K562 (cell line): ENCODE results near the gene GARNL3. TPM values are rescaled to one million over a fixed set of nuclear protein-coding genes. Genes with fewer than 3 reads are reported as not detected.

Experiments
- ADNP ChIP-seq: fragments of 200-800 bp; sonication (Bioruptor generic); IDR thresholded peaks from 2 replicates; pipeline ENCODE4 v1.6.1; 2016; ENCODE audit warnings: missing genetic modification characterization, missing compliant biosample characterization
- DEAF1 ChIP-seq: fragments of 450-650 bp; formaldehyde crosslinking; IDR thresholded peaks from 2 replicates; pipeline ENCODE4 v1.4.0; 2020; ENCODE audit warnings: mild to moderate bottlenecking, moderate library complexity
- ETV1 ChIP-seq: fragments of 450-650 bp; conservative IDR thresholded peaks from 2 replicates; pipeline ENCODE4 v1.6.1; 2016; ENCODE audit warnings: missing genetic modification characterization, control low read depth, low read depth, missing compliant biosample characterization
- HDGF ChIP-seq: fragments of 450-650 bp; IDR thresholded peaks from 2 replicates; pipeline ENCODE4 v1.6.1; 2016
- MAZ ChIP-seq, 2 experiments: fragments of 450-650 bp in 1 of 2; sonication (generic) in 1 of 2; formaldehyde crosslinking; IDR thresholded peaks in 1 of 2; conservative IDR thresholded peaks in 1 of 2; 2 replicates each; pipeline versions ENCODE4 v1.4.0 to v1.5.0; 2020; ENCODE audit warnings: mild to moderate bottlenecking in 1 of 2, missing genetic modification reagents in 1 of 2
- NR1H2 ChIP-seq: sonication (generic); formaldehyde crosslinking; IDR thresholded peaks from 2 replicates; pipeline ENCODE4 v1.4.0; 2020; ENCODE audit warnings: mild to moderate bottlenecking, missing genetic modification reagents
- PHB2 ChIP-seq: fragments of 450-650 bp; IDR thresholded peaks from 2 replicates; pipeline ENCODE4 v1.6.1; 2017; ENCODE audit warnings: low read depth
- PHF21A ChIP-seq: fragments of 450-650 bp; IDR thresholded peaks from 2 replicates; pipeline ENCODE4 v1.6.1; 2017; ENCODE audit warnings: low read depth, borderline replicate concordance
- SMARCC2 ChIP-seq: fragments of 450-650 bp; IDR thresholded peaks from 2 replicates; pipeline ENCODE4 v1.6.1; 2017; ENCODE audit warnings: antibody characterized with exemption, moderate library complexity, mild to moderate bottlenecking, low read depth
- SRSF9 ChIP-seq: fragments of 200-400 bp; formaldehyde crosslinking; IDR thresholded peaks from 2 replicates; pipeline ENCODE4 v1.6.1; 2017; ENCODE audit warnings: low read depth, low read length, borderline replicate concordance
- ZNF407 ChIP-seq: fragments of 450-650 bp; IDR thresholded peaks from 2 replicates; pipeline ENCODE4 v1.6.1; 2016; ENCODE audit warnings: low read depth
- ZNF76 ChIP-seq: fragments of 250-450 bp; sonication (Bioruptor Pico); IDR thresholded peaks from 2 replicates; pipeline ENCODE4 v1.4.0; 2020; ENCODE audit warnings: mild to moderate bottlenecking, moderate library complexity, borderline replicate concordance
- polyA plus RNA-seq, 8 experiments: library from polyadenylated mRNA; depleted of rRNA in 4 of 8; stranded (reverse) in 5 of 8; unstranded in 3 of 8; fragments of >200 nt; fragmentation: Nextera tagmentation in 2 of 8; fragmentation: Illumina TruSeq in 1 of 8; extraction: Ambion mirVana in 2 of 8; extraction: Trizol in 1 of 8; gene quantifications; 2 replicates each; pipeline versions ENCODE4 v1.2.1 to v1.2.3, GENCODE V29; 2011 to 2014; ENCODE audit warnings: inconsistent platforms in 1 of 8, missing spikeins in 1 of 8
- total RNA-seq, 7 experiments: library from RNA; depleted of rRNA in 6 of 7; stranded (reverse); fragments of >200 nt in 6 of 7; fragmentation: Illumina TruSeq in 2 of 7; extraction: Trizol in 2 of 7; gene quantifications; 2 replicates each; pipeline versions ENCODE4 v1.2.1 to v1.2.3, GENCODE V29; 2011 to 2021; ENCODE audit warnings: low replicate concordance in 1 of 7
- TF ChIP-seq, protein P1 (sequence below): sonication (generic); formaldehyde crosslinking; IDR thresholded peaks from 2 replicates; pipeline ENCODE4 v1.8.0; 2022; ENCODE audit warnings: missing genetic modification reagents, mild to moderate bottlenecking, borderline replicate concordance
- TF ChIP-seq, protein P2 (sequence below): sonication (generic); formaldehyde crosslinking; IDR thresholded peaks from 2 replicates; pipeline ENCODE4 v1.8.0; 2022; ENCODE audit warnings: mild to moderate bottlenecking, low read depth, missing genetic modification reagents

Gene GARNL3
- total and polyA plus RNA-seq, 9 of the 15 experiments (the other 6 are each of a cell fraction or from before 2014, with no cell fraction given): 0.35 to 2.7 (median 1.6) TPM

GRCh38 chr9:127423934-127424675, 159.5 kb downstream of the GARNL3 start, which contains the start of gene ZNF79 (continued):
- TF ChIP-seq, protein P1, sequence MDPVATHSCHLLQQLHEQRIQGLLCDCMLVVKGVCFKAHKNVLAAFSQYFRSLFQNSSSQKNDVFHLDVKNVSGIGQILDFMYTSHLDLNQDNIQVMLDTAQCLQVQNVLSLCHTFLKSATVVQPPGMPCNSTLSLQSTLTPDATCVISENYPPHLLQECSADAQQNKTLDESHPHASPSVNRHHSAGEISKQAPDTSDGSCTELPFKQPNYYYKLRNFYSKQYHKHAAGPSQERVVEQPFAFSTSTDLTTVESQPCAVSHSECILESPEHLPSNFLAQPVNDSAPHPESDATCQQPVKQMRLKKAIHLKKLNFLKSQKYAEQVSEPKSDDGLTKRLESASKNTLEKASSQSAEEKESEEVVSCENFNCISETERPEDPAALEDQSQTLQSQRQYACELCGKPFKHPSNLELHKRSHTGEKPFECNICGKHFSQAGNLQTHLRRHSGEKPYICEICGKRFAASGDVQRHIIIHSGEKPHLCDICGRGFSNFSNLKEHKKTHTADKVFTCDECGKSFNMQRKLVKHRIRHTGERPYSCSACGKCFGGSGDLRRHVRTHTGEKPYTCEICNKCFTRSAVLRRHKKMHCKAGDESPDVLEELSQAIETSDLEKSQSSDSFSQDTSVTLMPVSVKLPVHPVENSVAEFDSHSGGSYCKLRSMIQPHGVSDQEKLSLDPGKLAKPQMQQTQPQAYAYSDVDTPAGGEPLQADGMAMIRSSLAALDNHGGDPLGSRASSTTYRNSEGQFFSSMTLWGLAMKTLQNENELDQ (CRISPR knock-in tag): no peak
- TF ChIP-seq PHF21A (peak; percentile 68; the same call in 1 of the 2 replicates), ZNF76 (CRISPR knock-in tag) (no peak), PHB2 (no peak), DEAF1 (CRISPR knock-in tag) (0 out of 2 replicates have a peak, but pooled peaks have one; percentile 10), SRSF9 (no peak), MAZ (CRISPR knock-in tag; conservative IDR thresholded peaks at IDR 0.05 in 1 of 2, IDR thresholded peaks at IDR 0.05 in 1 of 2) (peak in 1 of 2 experiments; percentile 51; a peak in 2 of 4 replicates), NR1H2 (CRISPR knock-in tag) (no peak), ETV1 (no peak), HDGF (no peak), ZNF407 (no peak), ADNP (no peak), SMARCC2 (no peak)
- TF ChIP-seq, protein P2, sequence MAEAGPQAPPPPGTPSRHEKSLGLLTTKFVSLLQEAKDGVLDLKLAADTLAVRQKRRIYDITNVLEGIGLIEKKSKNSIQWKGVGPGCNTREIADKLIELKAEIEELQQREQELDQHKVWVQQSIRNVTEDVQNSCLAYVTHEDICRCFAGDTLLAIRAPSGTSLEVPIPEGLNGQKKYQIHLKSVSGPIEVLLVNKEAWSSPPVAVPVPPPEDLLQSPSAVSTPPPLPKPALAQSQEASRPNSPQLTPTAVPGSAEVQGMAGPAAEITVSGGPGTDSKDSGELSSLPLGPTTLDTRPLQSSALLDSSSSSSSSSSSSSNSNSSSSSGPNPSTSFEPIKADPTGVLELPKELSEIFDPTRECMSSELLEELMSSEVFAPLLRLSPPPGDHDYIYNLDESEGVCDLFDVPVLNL: no peak
